Duodenal mucosa (tissue), 2 donors: ENCODE data around the gene BPI.

Experiments used
- H3K27ac ChIP-seq: one replicate; pipeline ENCODE4 v1.7.0; 2013; ENCODE audit warnings: low read depth, low read length
- H3K27me3 ChIP-seq, 2 donors: one replicate each; pipeline ENCODE4 v1.7.0; 2013; ENCODE audit warnings: low read length in 2 of 2, control low read depth in 1 of 2; ENCODE audit not compliant: insufficient read depth in 2 of 2, control insufficient read depth in 1 of 2
- H3K36me3 ChIP-seq, 2 donors: one replicate each; pipeline ENCODE4 v1.7.0; 2013; ENCODE audit warnings: low read length in 2 of 2, control low read depth in 1 of 2; ENCODE audit not compliant: insufficient read depth in 2 of 2, control insufficient read depth in 1 of 2
- H3K4me1 ChIP-seq, 2 donors: one replicate each; pipeline ENCODE4 v1.7.0; 2013; ENCODE audit warnings: low read length in 2 of 2, control low read depth in 1 of 2; ENCODE audit not compliant: insufficient read depth in 2 of 2, control insufficient read depth in 1 of 2
- H3K4me3 ChIP-seq, 2 donors: one replicate each; pipeline ENCODE4 v1.7.0; 2013; ENCODE audit warnings: low read length in 2 of 2, low read depth in 1 of 2
- H3K9ac ChIP-seq, 2 donors: one replicate each; pipeline ENCODE4 v1.7.0; 2013; ENCODE audit warnings: low read length in 2 of 2, low read depth in 1 of 2
- H3K9me3 ChIP-seq, 2 donors: one replicate each; pipeline ENCODE4 v1.7.0; 2013; ENCODE audit warnings: low read length in 2 of 2, control low read depth in 1 of 2; ENCODE audit not compliant: control insufficient read depth in 1 of 2

BPI gene

DNA sequence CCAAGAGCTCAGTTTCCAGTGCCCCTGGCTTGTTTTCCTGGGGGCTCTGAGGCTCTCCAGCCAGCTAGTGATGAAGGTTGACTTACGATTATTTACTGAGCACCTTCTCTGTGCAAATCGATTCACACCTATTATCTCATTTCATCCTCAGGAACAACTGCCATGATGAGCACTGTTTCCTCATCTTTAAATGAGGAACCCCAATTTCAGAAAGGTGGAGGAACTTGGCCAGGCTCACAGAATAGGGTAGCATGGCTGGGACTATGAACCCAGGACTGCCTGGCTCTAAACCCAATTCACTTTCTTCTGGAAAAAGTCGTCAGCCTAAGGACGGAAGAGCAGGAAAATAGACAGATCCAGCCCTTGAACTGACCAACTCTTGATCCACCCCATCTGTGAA, 3.5 kb upstream of the BPI start:
- Histone ChIP-seq H3K4me1 (peaks cover 0 to 7% of the 10 kb centered on the region in 2 donors), H3K9ac (no peak overlapping the region), H3K27ac (no peak overlapping the region), H3K36me3 (no peaks in the 10 kb centered on the region), H3K9me3 (no peaks in the 10 kb centered on the region), H3K27me3 (peaks cover 4 to 13% of the 10 kb centered on the region in 2 donors), H3K4me3 (no peak overlapping the region)

DNA sequence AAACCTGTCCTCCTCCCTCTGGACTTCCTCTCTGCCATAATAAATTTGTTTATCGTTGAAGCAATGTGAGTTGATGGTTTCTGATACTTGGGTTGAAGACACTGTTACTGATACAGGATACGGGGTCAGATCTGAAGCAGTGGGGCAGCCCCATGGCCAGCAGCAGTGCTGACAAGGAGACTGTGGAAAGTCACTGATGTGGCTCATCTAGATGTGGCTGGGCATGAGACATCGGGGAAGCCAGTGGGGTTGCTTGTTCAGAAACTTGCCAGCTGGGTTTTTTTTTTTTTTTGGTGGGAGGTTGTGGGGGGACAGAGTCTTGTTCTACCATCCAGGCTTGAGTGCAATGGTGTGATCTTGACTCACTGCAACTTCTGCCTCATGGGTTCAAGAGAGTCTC, 2.6 kb upstream of the BPI start:
- no peak overlapping the region for H3K4me3 ChIP-seq
- H3K36me3 ChIP-seq, result no peaks in the 10 kb centered on the region
- H3K9ac ChIP-seq, result no peak overlapping the region
- no peaks in the 10 kb centered on the region for H3K9me3 ChIP-seq
- no peak overlapping the region for H3K27ac ChIP-seq
- peaks cover 0 to 7% of the 10 kb centered on the region in 2 donors for H3K4me1 ChIP-seq
- H3K27me3 ChIP-seq, result peaks cover 4 to 13% of the 10 kb centered on the region in 2 donors

DNA sequence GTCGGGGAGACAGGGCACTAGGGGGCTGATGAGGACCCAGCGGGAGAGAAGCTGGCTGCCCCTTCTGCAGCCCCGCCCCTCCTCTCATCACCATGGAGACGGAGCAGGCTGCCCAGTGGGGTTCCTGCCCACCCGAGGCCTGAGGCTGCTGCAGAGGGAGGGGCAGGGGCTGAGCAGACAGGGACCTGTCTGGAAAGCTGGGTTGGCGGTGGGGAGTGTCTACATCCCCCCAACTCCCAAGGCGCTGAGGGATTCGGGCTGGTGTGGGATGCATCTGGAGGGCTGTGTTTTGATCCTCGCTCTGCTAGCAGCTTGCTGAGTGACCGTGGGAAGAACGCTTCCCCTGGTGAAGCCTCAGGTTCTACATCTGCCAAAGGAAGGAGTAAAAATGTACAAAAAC, 1.2 kb upstream of the BPI start:
- Histone ChIP-seq H3K4me3 (no peak overlapping the region), H3K4me1 (peaks cover 0 to 7% of the 10 kb centered on the region in 2 donors), H3K9ac (no peak overlapping the region)

DNA sequence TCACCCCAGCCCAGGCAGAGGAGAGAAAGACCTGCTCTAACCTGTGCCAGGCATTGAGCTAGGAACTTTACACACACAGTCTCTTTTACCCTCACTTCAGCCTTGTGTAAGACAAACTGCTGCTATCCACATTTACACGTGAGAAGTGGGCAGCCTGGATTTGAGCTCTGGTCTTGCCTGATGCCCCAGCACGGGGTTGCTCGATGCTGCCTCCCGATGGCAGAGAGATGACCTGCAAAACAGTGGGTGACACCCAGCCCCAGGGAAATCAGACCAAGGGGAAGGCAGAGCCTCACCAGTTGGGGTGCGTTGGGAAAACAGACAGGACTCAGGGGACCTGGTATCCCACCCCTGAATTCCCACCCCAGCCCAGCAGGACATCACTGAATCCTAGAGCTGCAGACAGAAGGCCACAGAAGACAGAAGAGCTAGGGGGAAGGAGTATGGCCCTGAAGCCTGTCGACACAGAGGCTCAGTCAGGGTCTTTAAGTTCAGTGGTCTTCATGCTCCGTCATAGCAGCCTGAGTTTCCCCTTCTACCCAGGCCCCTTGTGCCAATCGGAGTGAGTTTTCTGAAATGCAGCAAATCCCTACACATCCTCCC, 990 bp downstream of the BPI start:
- Histone ChIP-seq H3K9ac (no peak overlapping the region), H3K27me3 (peaks cover 4 to 13% of the 10 kb centered on the region in 2 donors), H3K4me1 (peaks cover 0 to 7% of the 10 kb centered on the region in 2 donors), H3K4me3 (no peak overlapping the region), H3K36me3 (no peaks in the 10 kb centered on the region), H3K9me3 (no peaks in the 10 kb centered on the region), H3K27ac (no peak overlapping the region)

More for the DNA sequence above, 1.2 kb upstream of the BPI start:
- peaks cover 4 to 13% of the 10 kb centered on the region in 2 donors for H3K27me3 ChIP-seq
- H3K27ac ChIP-seq, result no peak overlapping the region
- no peaks in the 10 kb centered on the region for H3K36me3 ChIP-seq
- no peaks in the 10 kb centered on the region for H3K9me3 ChIP-seq

DNA sequence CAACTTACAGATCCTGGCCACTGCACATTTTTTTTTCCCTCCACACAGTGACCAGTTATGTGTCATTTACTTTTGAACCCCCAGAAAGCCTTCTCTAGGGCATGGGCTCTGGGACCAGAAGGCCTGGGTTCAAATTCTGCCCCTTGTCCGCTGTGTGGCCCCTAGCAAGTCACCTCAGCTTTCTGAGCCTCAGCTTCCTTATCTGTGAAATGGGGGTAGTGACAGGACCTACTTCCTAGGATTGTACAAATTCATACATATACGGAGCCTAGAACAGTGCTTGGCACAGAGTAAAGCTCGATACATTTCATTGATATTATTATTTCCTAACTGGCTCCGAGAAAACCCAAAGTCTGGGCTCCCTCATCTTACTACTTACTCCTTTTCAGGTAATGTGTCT, 1.6 kb downstream of the BPI start:
- Histone ChIP-seq H3K4me3 (no peak overlapping the region), H3K9ac (no peak overlapping the region), H3K4me1 (peaks cover 0 to 7% of the 10 kb centered on the region in 2 donors), H3K9me3 (no peaks in the 10 kb centered on the region), H3K27ac (no peak overlapping the region), H3K36me3 (no peaks in the 10 kb centered on the region), H3K27me3 (peaks cover 4 to 13% of the 10 kb centered on the region in 2 donors)

DNA sequence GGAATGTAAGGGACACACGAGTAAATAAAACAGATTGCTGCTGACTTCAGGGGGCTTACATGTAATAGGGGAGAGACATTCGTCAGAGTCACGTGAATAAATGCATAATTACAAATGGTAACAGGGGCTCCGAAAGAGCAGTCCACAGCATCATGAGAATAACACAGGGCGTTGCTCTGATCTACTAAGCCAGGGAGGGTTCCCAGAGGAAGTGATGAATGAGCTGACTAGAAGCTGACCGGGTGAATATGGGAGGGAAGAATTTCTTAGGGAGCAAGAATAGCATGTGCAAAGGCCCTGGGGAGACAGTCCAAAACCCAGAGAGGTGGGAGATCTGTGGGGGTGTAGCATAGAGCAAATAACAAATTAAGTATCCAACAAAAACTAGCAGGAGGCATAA, 2.4 kb downstream of the BPI start:
- Histone ChIP-seq H3K4me1 (peaks cover 0 to 7% of the 10 kb centered on the region in 2 donors), H3K27ac (no peak overlapping the region), H3K4me3 (no peak overlapping the region), H3K9ac (no peak overlapping the region), H3K27me3 (peaks cover 4 to 13% of the 10 kb centered on the region in 2 donors), H3K9me3 (no peaks in the 10 kb centered on the region), H3K36me3 (no peaks in the 10 kb centered on the region)

DNA sequence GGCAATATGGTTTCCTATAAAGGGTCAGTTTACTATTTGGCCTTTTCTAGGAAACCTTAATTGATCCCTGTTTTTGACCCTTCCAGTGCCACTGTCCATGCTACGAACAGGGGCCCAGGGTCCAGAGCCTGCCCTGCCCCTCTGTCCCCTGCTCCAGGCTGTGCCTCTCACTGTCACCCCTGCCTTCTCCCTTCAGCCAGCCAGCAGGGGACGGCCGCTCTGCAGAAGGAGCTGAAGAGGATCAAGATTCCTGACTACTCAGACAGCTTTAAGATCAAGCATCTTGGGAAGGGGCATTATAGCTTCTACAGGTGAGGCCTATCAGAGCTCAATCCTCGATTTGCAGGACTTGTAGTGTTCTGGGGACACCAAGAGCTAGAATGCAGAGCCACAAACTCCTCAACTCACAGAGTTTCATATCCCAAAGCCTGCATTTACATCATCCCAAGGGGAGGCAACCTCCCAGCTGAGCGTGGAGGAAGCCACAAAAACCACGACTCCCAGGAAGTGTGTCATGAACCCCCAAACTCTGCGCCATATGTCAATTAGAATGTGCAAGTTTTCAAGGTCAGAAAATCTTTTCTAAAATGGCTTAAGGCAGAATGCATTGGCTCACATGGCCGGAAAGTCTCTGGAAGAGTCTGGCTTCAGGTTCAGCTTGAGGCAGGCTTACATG, 3.6 kb downstream of the BPI start:
- Histone ChIP-seq H3K27me3 (peaks cover 4 to 13% of the 10 kb centered on the region in 2 donors), H3K27ac (no peak overlapping the region), H3K4me3 (no peak overlapping the region), H3K4me1 (peaks cover 0 to 7% of the 10 kb centered on the region in 2 donors), H3K9ac (no peak overlapping the region), H3K36me3 (no peaks in the 10 kb centered on the region), H3K9me3 (no peaks in the 10 kb centered on the region)

DNA sequence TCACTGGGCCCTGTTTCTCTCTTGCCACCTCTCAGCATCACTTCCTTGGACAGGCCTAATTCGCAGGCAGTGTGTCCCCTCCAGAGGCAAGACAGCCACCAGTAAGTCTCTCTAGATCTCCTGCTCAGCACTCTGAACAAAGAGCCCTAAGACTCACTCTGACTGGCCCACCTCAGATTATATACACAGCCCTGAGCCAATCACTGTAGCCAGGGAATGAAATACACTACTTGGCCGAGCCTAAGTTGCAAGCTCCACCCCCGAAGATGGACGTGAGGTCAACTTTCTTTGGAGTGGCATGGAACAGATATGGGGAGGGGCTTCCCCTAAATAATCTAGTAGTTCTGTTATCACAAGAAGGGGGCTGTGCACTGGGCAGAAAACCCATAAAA, 4.1 kb downstream of the BPI start:
- Histone ChIP-seq H3K9me3 (no peaks in the 10 kb centered on the region), H3K9ac (no peak overlapping the region), H3K27ac (no peak overlapping the region), H3K4me1 (peaks cover 0 to 7% of the 10 kb centered on the region in 2 donors), H3K36me3 (no peaks in the 10 kb centered on the region), H3K4me3 (no peak overlapping the region), H3K27me3 (peaks cover 0 to 10% of the 10 kb centered on the region in 2 donors)

DNA sequence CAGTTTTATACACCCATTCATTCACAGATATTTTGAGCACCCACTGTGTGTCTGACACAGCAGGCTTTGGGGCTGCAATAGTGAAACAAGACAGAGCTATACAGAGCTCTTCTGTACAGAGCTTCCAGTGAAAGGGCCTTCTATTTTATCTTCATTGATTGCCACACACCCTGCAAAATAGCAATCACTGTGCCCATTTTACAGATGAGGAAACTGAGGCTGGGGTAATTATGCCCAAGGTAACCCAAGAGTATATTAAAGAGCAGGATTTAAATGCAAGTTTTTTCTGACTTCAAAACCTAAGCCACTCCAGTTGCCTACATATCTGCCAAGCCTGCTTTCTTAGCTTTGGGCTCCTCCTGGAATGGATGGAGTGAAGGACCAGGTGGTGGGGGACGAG, 4.5 kb downstream of the BPI start:
- Histone ChIP-seq H3K9ac (no peak overlapping the region), H3K27me3 (peaks cover 0 to 10% of the 10 kb centered on the region in 2 donors), H3K4me1 (peaks cover 0 to 7% of the 10 kb centered on the region in 2 donors), H3K4me3 (no peak overlapping the region), H3K36me3 (no peaks in the 10 kb centered on the region), H3K27ac (no peak overlapping the region), H3K9me3 (no peaks in the 10 kb centered on the region)

DNA sequence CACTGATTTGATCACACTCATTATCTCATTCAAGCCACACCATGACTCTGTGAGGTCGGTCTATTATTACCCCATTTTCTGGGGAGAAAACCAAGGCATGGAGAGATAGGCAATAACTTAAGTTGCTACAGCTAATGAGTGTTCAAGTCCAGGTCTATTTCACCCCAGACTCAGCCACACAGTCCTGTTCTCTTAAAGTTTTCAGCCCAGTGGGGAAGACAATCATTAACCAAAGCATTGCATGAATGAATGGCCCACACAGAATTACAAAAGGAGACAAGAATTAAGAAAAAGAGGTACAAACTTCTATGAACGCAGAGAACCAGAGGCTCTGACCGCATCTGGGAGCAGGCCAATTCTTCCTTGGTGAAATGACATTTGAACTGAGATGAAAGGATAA, 7.1 kb downstream of the BPI start:
- H3K9ac ChIP-seq, result no peak overlapping the region
- H3K36me3 ChIP-seq, result no peaks in the 10 kb centered on the region
- H3K4me1 ChIP-seq, result no peaks in the 10 kb centered on the region
- no peaks in the 10 kb centered on the region for H3K27me3 ChIP-seq
- H3K4me3 ChIP-seq, result no peak overlapping the region
- no peak overlapping the region for H3K27ac ChIP-seq
- H3K9me3 ChIP-seq, result no peaks in the 10 kb centered on the region
